ENCODE measurements around the gene VOPP1. TPM values are rescaled to one million over a fixed set of nuclear protein-coding genes. Genes with fewer than 3 reads are reported as not detected.

VOPP1 gene
- 84.7 to 98.5 TPM (median 91.9 TPM) in 5 replicates for total RNA-seq (2022; extraction: Qiagen RNA extraction; ENCODE audit: low read depth)

GRCh38 chr7:55572378-55573233, at the start of gene VOPP1:
VOPP1 (minus strand) TSS chr7:55572502; CDS start chr7:55572324, 178 bp downstream.

Other genes with a start within 250 kb of the VOPP1 start
- 12.4 to 16.5 TPM (median 14.3 TPM) in 5 replicates for gene LANCL2, start 207.2 kb downstream of the VOPP1 start, total RNA-seq (2022; extraction: Qiagen RNA extraction; ENCODE audit: low read depth)

All from A549 treated with RU486 at 1 μM for 4 hours (cell line).